ENCODE results near the gene SPOCK1.

DNA sequence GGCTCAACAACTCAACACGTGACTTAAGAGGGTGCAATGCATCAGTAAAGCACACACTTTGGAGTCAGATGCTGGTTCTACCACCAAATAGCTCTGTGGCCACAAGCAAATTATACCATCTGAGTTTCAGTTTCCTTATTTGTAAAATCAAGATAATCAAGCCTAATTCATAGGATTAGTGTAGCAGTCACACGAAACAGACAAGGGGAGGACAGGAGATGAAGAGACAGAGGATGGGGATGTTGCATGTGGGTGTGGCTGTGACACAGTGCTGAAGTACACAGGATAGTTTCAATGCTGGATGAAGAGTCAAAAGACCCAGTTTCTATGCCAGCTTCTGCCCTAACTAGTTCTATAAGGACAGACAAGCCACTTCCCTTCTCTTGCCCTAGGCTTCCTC lies 60.2 kb downstream of the SPOCK1 start:
- TF ChIP-seq CTCF (conservative IDR thresholded peaks at IDR 0.05; ENCODE audit: low read depth, low read length): no peak
- no peak for TF ChIP-seq EZH2 (IDR thresholded peaks at IDR 0.05; ENCODE audit: borderline replicate concordance, low read depth, low read length, poor library complexity, severe bottlenecking)

Data from A673 (cell line).